Activated T-cell treated with anti-CD3 and anti-CD28 coated beads, Interleukin-2, amount 50 U/mL, for 4 hours (primary cell): ENCODE data around the gene CRADD. TPM values are rescaled to one million over a fixed set of nuclear protein-coding genes. Genes with fewer than 3 reads are reported as not detected.
A peak's percentile ranks its signal among the peaks of the same experiment; 100 is the strongest.

ENCODE experiments used
- ATAC-seq, 2 donors: fragments of 200-7000 bp; cut with Tn5 transposase; one replicate each; pipeline ENCODE4 v1.10.0; 2021
- DNase-seq: peaks from one replicate; pipeline ENCODE4 v3.0.0-alpha.2; 2020
- H3K27me3 Mint-ChIP-seq: one replicate; pipeline ENCODE4 v1.8.0; 2021; ENCODE audit warnings: low read depth, mixed read lengths
- H3K36me3 Mint-ChIP-seq: one replicate; pipeline ENCODE4 v1.8.0; 2022; ENCODE audit warnings: mixed read lengths; ENCODE audit not compliant: insufficient read depth
- H3K4me1 Mint-ChIP-seq: one replicate; pipeline ENCODE4 v1.8.0; 2021; ENCODE audit warnings: low read depth, mixed read lengths
- H3K4me3 Mint-ChIP-seq: one replicate; pipeline ENCODE4 v1.8.0; 2021; ENCODE audit warnings: mild to moderate bottlenecking, moderate library complexity, mixed read lengths
- H3K9me3 Mint-ChIP-seq: one replicate; pipeline ENCODE4 v1.8.0; 2021; ENCODE audit warnings: mixed read lengths
- total RNA-seq, 3 donors: library from RNA; stranded (reverse); gene quantifications; one replicate each; pipeline ENCODE4 v1.2.1, GENCODE V29; 2021

Gene CRADD
- total RNA-seq, 3 donors from 2014 or later: 6.9 to 9.9 (median 8.7) TPM

- peaks cover 7% of the 10 kb centered on the region for H3K9me3 Mint-ChIP-seq
Measured at GRCh38 chr12:93758801-93759373, 81.7 kb downstream of the CRADD start.

GRCh38 chr12:93759512-93760081 is 82.4 kb downstream of the CRADD start:
- Mint-ChIP-seq H3K4me1 (peaks cover 42% of the 10 kb centered on the region), H3K36me3 (peaks cover 5% of the 10 kb centered on the region), H3K4me3 (no peak overlapping the region), H3K9me3 (peaks cover 4% of the 10 kb centered on the region), H3K27me3 (no peaks in the 10 kb centered on the region)
- DNase-seq (no peak), ATAC-seq (no peak)

More at GRCh38 chr12:93758801-93759373, 81.7 kb downstream of the CRADD start:
- ATAC-seq (no peak), DNase-seq (no peak)
- Mint-ChIP-seq H3K4me3 (no peak overlapping the region), H3K36me3 (peaks cover 8% of the 10 kb centered on the region), H3K4me1 (peaks cover 40% of the 10 kb centered on the region), H3K27me3 (no peaks in the 10 kb centered on the region)

- no peak for DNase-seq
- Mint-ChIP-seq H3K9me3 (no peaks in the 10 kb centered on the region), H3K36me3 (peaks cover 3% of the 10 kb centered on the region), H3K4me1 (peaks cover 42% of the 10 kb centered on the region), H3K27me3 (no peaks in the 10 kb centered on the region), H3K4me3 (no peak overlapping the region)
- no peak for ATAC-seq
Measured at GRCh38 chr12:93760275-93760875, 83.2 kb downstream of the CRADD start.

GRCh38 chr12:93762059-93762719 is 85.0 kb downstream of the CRADD start:
- Mint-ChIP-seq H3K27me3 (no peaks in the 10 kb centered on the region), H3K4me3 (no peak overlapping the region), H3K9me3 (no peaks in the 10 kb centered on the region), H3K4me1 (peaks cover 50% of the 10 kb centered on the region), H3K36me3 (peaks cover 3% of the 10 kb centered on the region)
- ATAC-seq: no peak
- DNase-seq: no peak

GRCh38 chr12:93762912-93763553 is 85.9 kb downstream of the CRADD start:
- ATAC-seq (no peak), DNase-seq (no peak)
- Mint-ChIP-seq H3K36me3 (peaks cover 3% of the 10 kb centered on the region), H3K9me3 (no peaks in the 10 kb centered on the region), H3K27me3 (no peaks in the 10 kb centered on the region), H3K4me3 (no peak overlapping the region), H3K4me1 (peaks cover 51% of the 10 kb centered on the region)

GRCh38 chr12:93763746-93764147 is 86.6 kb downstream of the CRADD start:
- peaks cover 55% of the 10 kb centered on the region for H3K4me1 Mint-ChIP-seq
- H3K4me3 Mint-ChIP-seq: no peak overlapping the region
- no peak for ATAC-seq
- H3K27me3 Mint-ChIP-seq: no peaks in the 10 kb centered on the region
- DNase-seq: no peak
- H3K9me3 Mint-ChIP-seq: no peaks in the 10 kb centered on the region
- peaks cover 3% of the 10 kb centered on the region for H3K36me3 Mint-ChIP-seq

GRCh38 chr12:93766371-93766770 is 89.2 kb downstream of the CRADD start:
- ATAC-seq (no peak), DNase-seq (no peak)
- no peaks in the 10 kb centered on the region for H3K9me3 Mint-ChIP-seq
- H3K27me3 Mint-ChIP-seq: no peaks in the 10 kb centered on the region
- no peak overlapping the region for H3K4me3 Mint-ChIP-seq
- H3K4me1 Mint-ChIP-seq: peaks cover 38% of the 10 kb centered on the region
- peaks cover 3% of the 10 kb centered on the region for H3K36me3 Mint-ChIP-seq

GRCh38 chr12:93766796-93767523 is 89.8 kb downstream of the CRADD start:
- Mint-ChIP-seq H3K36me3 (no peaks in the 10 kb centered on the region), H3K4me3 (no peak overlapping the region), H3K4me1 (peaks cover 40% of the 10 kb centered on the region), H3K27me3 (no peaks in the 10 kb centered on the region), H3K9me3 (no peaks in the 10 kb centered on the region)
- DNase-seq: peak; percentile 9
- peak; percentile 62 to 65 for ATAC-seq

- ATAC-seq: peak; percentile 10 to 32
- Mint-ChIP-seq H3K4me1 (peaks cover 41% of the 10 kb centered on the region), H3K9me3 (no peaks in the 10 kb centered on the region), H3K27me3 (no peaks in the 10 kb centered on the region), H3K36me3 (no peaks in the 10 kb centered on the region), H3K4me3 (no peak overlapping the region)
- no peak for DNase-seq
Measured at GRCh38 chr12:93767524-93767863, 90.3 kb downstream of the CRADD start.

- DNase-seq (no peak), ATAC-seq (no peak)
- H3K4me3 Mint-ChIP-seq: no peak overlapping the region
- peaks cover 14% of the 10 kb centered on the region for H3K36me3 Mint-ChIP-seq
- peaks cover 44% of the 10 kb centered on the region for H3K4me1 Mint-ChIP-seq
- no peaks in the 10 kb centered on the region for H3K27me3 Mint-ChIP-seq
- peaks cover 4% of the 10 kb centered on the region for H3K9me3 Mint-ChIP-seq
Measured at GRCh38 chr12:93772003-93772700, 95.0 kb downstream of the CRADD start.

- peak overlapping the region; percentile 54 for H3K4me3 Mint-ChIP-seq
- no peaks in the 10 kb centered on the region for H3K27me3 Mint-ChIP-seq
- DNase-seq (peak; percentile 42), ATAC-seq (peak; percentile 95 to 97)
- H3K36me3 Mint-ChIP-seq: peaks cover 16% of the 10 kb centered on the region
- peaks cover 4% of the 10 kb centered on the region for H3K9me3 Mint-ChIP-seq
- H3K4me1 Mint-ChIP-seq: peaks cover 36% of the 10 kb centered on the region
Measured at GRCh38 chr12:93773122-93773871, 96.1 kb downstream of the CRADD start.

GRCh38 chr12:93776581-93777018 is 99.4 kb downstream of the CRADD start:
- Mint-ChIP-seq H3K4me3 (peak overlapping the region; percentile 15), H3K9me3 (peaks cover 8% of the 10 kb centered on the region), H3K27me3 (no peaks in the 10 kb centered on the region), H3K4me1 (peaks cover 56% of the 10 kb centered on the region), H3K36me3 (peaks cover 21% of the 10 kb centered on the region)
- DNase-seq (no peak), ATAC-seq (no peak)

- peaks cover 50% of the 10 kb centered on the region for H3K4me1 Mint-ChIP-seq
- H3K9me3 Mint-ChIP-seq: peaks cover 8% of the 10 kb centered on the region
- H3K27me3 Mint-ChIP-seq: no peaks in the 10 kb centered on the region
- H3K36me3 Mint-ChIP-seq: peaks cover 21% of the 10 kb centered on the region
- no peak for DNase-seq
- peak overlapping the region; percentile 15 for H3K4me3 Mint-ChIP-seq
- no peak for ATAC-seq
Measured at GRCh38 chr12:93777254-93777653, 100.1 kb downstream of the CRADD start.
